MM.1S (cell line): ENCODE measurements around the gene NRG2.

Experiments used
- CTCF ChIP-seq: fragments of 300-600 bp; sonication (generic); IDR thresholded peaks from 2 replicates; pipeline ENCODE4 v1.5.1; 2016; ENCODE audit warnings: antibody characterized with exemption, low read length, mixed read lengths
- EZH2phosphoT487 ChIP-seq: fragments of 300-600 bp; sonication (generic); IDR thresholded peaks from 2 replicates; pipeline ENCODE4 v1.6.1; 2018; ENCODE audit warnings: antibody characterized with exemption, low read length

DNA sequence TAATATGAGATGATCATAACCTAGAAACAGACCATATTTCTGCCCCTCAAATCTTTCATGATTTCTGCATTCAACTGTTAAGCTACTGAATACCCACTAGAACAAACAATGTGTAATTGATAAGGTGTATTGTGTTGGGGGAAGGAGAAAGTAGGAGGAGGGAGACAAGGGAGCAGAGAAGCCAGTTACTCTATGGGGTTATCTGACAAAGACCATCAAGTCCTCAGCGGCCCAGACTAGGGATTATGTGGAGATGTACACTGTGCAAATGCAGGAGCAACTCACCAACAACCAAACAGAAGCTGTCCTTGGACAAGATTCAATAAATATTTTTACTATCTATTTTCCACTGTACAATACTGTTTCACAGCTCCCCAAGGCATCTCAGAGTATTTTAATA lies 2.7 kb downstream of the NRG2 start:
- TF ChIP-seq CTCF, result no peak
- TF ChIP-seq EZH2phosphoT487, result no peak
